Peyer's patch (tissue), 4 donors: Measurements from ENCODE around the gene INPP4A. TPM values are rescaled to one million over a fixed set of nuclear protein-coding genes. Genes with fewer than 3 reads are reported as not detected.
A peak's percentile ranks its signal among the peaks of the same experiment; 100 is the strongest.

Experiments used
- DNase-seq, 3 donors: peaks; one replicate each; pipeline ENCODE4 v3.0.0-alpha.2; 2017 to 2019
- H3K27ac ChIP-seq, 4 donors: fragments of 200-600 bp; sonication (generic); one replicate each; pipeline ENCODE4 v1.5.1; 2016 to 2019
- H3K27me3 ChIP-seq, 2 donors: fragments of 200-600 bp; sonication (generic); one replicate each; pipeline ENCODE4 v1.5.1; 2019
- H3K36me3 ChIP-seq, 3 donors: fragments of 200-600 bp; sonication (generic); one replicate each; pipeline ENCODE4 v1.5.1; 2016 to 2019
- H3K4me1 ChIP-seq, 4 donors: fragments of 200-600 bp; sonication (generic); one replicate each; pipeline ENCODE4 v1.5.1; 2016 to 2019
- H3K4me3 ChIP-seq, 4 donors: fragments of 200-600 bp; sonication (generic); 1 replicate in 3 of 4; 2 replicates in 1 of 4; pipeline ENCODE4 v1.5.1; 2016 to 2019; ENCODE audit warnings: mild to moderate bottlenecking in 1 of 4
- H3K9me3 ChIP-seq, 4 donors: fragments of 200-600 bp; sonication (generic); one replicate each; pipeline ENCODE4 v1.5.1; 2016 to 2019; ENCODE audit warnings: mild to moderate bottlenecking in 1 of 4
- CTCF ChIP-seq, 6 experiments: fragments of 450-650 bp in 4 of 6; fragments of 200-600 bp in 2 of 6; sonication (generic) in 1 of 6; IDR thresholded peaks; one replicate each; pipeline ENCODE4 v1.5.1; 2017 to 2019; ENCODE audit warnings: antibody characterized with exemption in 6 of 6, mild to moderate bottlenecking in 3 of 6, moderate library complexity in 1 of 6
- POLR2A ChIP-seq, 2 donors: fragments of 450-650 bp; IDR thresholded peaks; one replicate each; pipeline ENCODE4 v1.5.1; 2017; ENCODE audit warnings: antibody characterized with exemption in 2 of 2, mild to moderate bottlenecking in 2 of 2, moderate library complexity in 2 of 2
- total RNA-seq, 4 donors: library from RNA; depleted of rRNA; stranded (reverse); fragments of >200 nt; gene quantifications; one replicate each; pipeline ENCODE4 v1.1.0, GENCODE V29; 2016

Gene INPP4A
- total RNA-seq, 4 donors from 2014 or later, result 15.6 to 78.4 (median 27.4) TPM

GRCh38 chr2:98607741-98608115 lies 163.1 kb downstream of the INPP4A start:
- H3K36me3 ChIP-seq, result peaks cover 0 to 35% (median 0%) of the 10 kb centered on the region in 3 donors
- no peak for TF ChIP-seq CTCF (IDR thresholded peaks at IDR 0.05)
- no peak for TF ChIP-seq POLR2A (IDR thresholded peaks at IDR 0.05)
- no peak for DNase-seq
- peak overlapping the region; percentile 90 to 95 (median 92) for H3K27ac ChIP-seq
- peaks cover 4 to 54% (median 22%) of the 10 kb centered on the region in 4 donors for H3K4me1 ChIP-seq
- H3K9me3 ChIP-seq, result no peaks in the 10 kb centered on the region
- peak overlapping the region; percentile 62 to 85 (median 79) for H3K4me3 ChIP-seq
- H3K27me3 ChIP-seq, result no peaks in the 10 kb centered on the region

- peaks cover 4 to 54% (median 22%) of the 10 kb centered on the region in 4 donors for H3K4me1 ChIP-seq
- H3K27me3 ChIP-seq, result no peaks in the 10 kb centered on the region
- TF ChIP-seq CTCF (IDR thresholded peaks at IDR 0.05) (peak in 2 of 6 experiments; percentile 13 to 17), POLR2A (IDR thresholded peaks at IDR 0.05) (peak; percentile 80)
- peak within 1 kb of the TSS; percentile 90 to 95 (median 92) for H3K27ac ChIP-seq
- H3K9me3 ChIP-seq, result no peaks in the 10 kb centered on the region
- H3K36me3 ChIP-seq, result peaks cover 0 to 35% (median 0%) of the 10 kb centered on the region in 3 donors
- peak; percentile 85 to 95 (median 93) for DNase-seq
- H3K4me3 ChIP-seq, result peak within 1 kb of the TSS; percentile 62 to 85 (median 79)
Observed at GRCh38 chr2:98608116-98608961, 163.7 kb downstream of the INPP4A start, which contains the start of the genes COA5 and UNC50. TSS of gene COA5 (minus strand) at chr2:98608512. CDS start at chr2:98608405, 107 bp downstream. TSS of gene UNC50 (plus strand) at chr2:98608589. CDS start at chr2:98609760, 1,171 bp downstream.

- Histone ChIP-seq H3K27ac (peak overlapping the region; percentile 90 to 95 (median 92)), H3K4me3 (peak overlapping the region; percentile 62 to 85 (median 79)), H3K36me3 (peaks cover 0 to 36% (median 0%) of the 10 kb centered on the region in 3 donors), H3K4me1 (peaks cover 4 to 54% (median 22%) of the 10 kb centered on the region in 4 donors), H3K27me3 (no peaks in the 10 kb centered on the region), H3K9me3 (no peaks in the 10 kb centered on the region)
- DNase-seq, result peak in 1 of 3 donors; percentile 60
- TF ChIP-seq CTCF (IDR thresholded peaks at IDR 0.05), result no peak
- TF ChIP-seq POLR2A (IDR thresholded peaks at IDR 0.05), result no peak
Observed at GRCh38 chr2:98608962-98609604, 164.4 kb downstream of the INPP4A start.

GRCh38 chr2:98614024-98614739 lies 169.5 kb downstream of the INPP4A start:
- TF ChIP-seq CTCF (IDR thresholded peaks at IDR 0.05), result no peak
- no peak for TF ChIP-seq POLR2A (IDR thresholded peaks at IDR 0.05)
- peaks cover 0 to 81% (median 0%) of the 10 kb centered on the region in 3 donors for H3K36me3 ChIP-seq
- no peak overlapping the region for H3K4me3 ChIP-seq
- H3K4me1 ChIP-seq, result peaks cover 0 to 25% (median 9%) of the 10 kb centered on the region in 4 donors
- H3K9me3 ChIP-seq, result no peaks in the 10 kb centered on the region
- DNase-seq, result no peak
- H3K27me3 ChIP-seq, result no peaks in the 10 kb centered on the region
- H3K27ac ChIP-seq, result no peak overlapping the region

GRCh38 chr2:98615481-98615880 lies 170.8 kb downstream of the INPP4A start:
- Histone ChIP-seq H3K36me3 (peaks cover 0 to 79% (median 0%) of the 10 kb centered on the region in 3 donors), H3K27me3 (no peaks in the 10 kb centered on the region), H3K4me3 (no peak overlapping the region), H3K27ac (no peak overlapping the region), H3K4me1 (peaks cover 0 to 12% (median 0%) of the 10 kb centered on the region in 4 donors), H3K9me3 (no peaks in the 10 kb centered on the region)
- no peak for DNase-seq
- TF ChIP-seq CTCF (IDR thresholded peaks at IDR 0.05), result peak in 2 of 6 experiments; percentile 6 to 8
- no peak for TF ChIP-seq POLR2A (IDR thresholded peaks at IDR 0.05)
